Measurements from ENCODE around the gene THSD8. TPM values are rescaled to one million over a fixed set of nuclear protein-coding genes. Genes with fewer than 3 reads are reported as not detected.
"Not testable (repeated sequence)": the region's sequence is repeated elsewhere in the genome, so short reads cannot be mapped to it uniquely, and the experiment has no call there.

Gene THSD8
- total and polyA plus RNA-seq, 2 donors (not counting 1 experiment from before 2014, with no cell fraction given): not detected

DNA sequence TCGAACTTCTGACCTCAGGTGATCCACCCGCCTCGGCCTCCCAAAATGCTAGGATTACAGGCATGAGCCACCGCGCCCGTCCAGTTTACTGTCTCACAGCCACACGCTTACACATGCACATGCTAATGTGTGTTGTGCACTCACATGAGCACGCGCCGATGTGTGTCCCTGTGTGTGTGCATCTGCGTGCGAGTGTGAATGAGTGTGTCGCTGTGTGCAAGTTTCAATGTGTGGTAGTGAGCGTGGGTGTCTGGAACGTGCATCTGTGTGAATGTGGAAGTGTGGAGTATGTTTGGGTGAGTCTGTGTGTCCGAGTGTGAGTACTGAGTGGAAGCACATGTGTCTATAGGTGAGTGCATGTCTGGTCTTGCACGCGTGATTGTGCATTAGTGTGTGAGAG, 40.6 kb downstream of the THSD8 start:
- Histone ChIP-seq H3K4me3 (replicated peaks in 1 of 4; ENCODE audit: control extremely low read depth in 1 of 4, insufficient read depth in 1 of 4, low read depth in 3 of 4, low read length in 4 of 4) (no peak overlapping the region), H3K4me2 (ENCODE audit: extremely low read depth, insufficient read depth, low read length) (no peak overlapping the region), H3K9ac (ENCODE audit: insufficient read depth, low read length) (no peak overlapping the region)

GRCh38 chr19:12843328-12843727, 41.5 kb downstream of the THSD8 start:
- Histone ChIP-seq H3K4me2 (ENCODE audit: extremely low read depth, insufficient read depth, low read length) (no peak overlapping the region), H3K9ac (ENCODE audit: insufficient read depth, low read length) (no peak overlapping the region), H2AFZ (ENCODE audit: low read length) (no peak overlapping the region), H4K20me1 (ENCODE audit: control insufficient read depth, extremely low read depth, insufficient read depth, low read length) (no peaks in the 10 kb centered on the region), H3K27me3 (ENCODE audit: control insufficient read depth, insufficient read depth, low read length) (peaks cover 28% of the 10 kb centered on the region), H3K27ac (ENCODE audit: insufficient read depth, low read length) (no peak overlapping the region), H3K36me3 (ENCODE audit: control insufficient read depth, insufficient read depth, low read length) (no peaks in the 10 kb centered on the region), H3K79me2 (ENCODE audit: control insufficient read depth, insufficient read depth, low read length) (no peaks in the 10 kb centered on the region), H3K4me3 (replicated peaks in 1 of 4; ENCODE audit: control extremely low read depth in 1 of 4, insufficient read depth in 1 of 4, low read depth in 3 of 4, low read length in 4 of 4) (no peak overlapping the region), H3K9me3 (ENCODE audit: control insufficient read depth, insufficient read depth, low read depth, low read length) (no peaks in the 10 kb centered on the region), H3K4me1 (ENCODE audit: control insufficient read depth, extremely low read depth, insufficient read depth, low read length) (peaks cover 6% of the 10 kb centered on the region)
- TF ChIP-seq CTCF (conservative IDR thresholded peaks at IDR 0.05 in 1 of 2, IDR thresholded peaks at IDR 0.05 in 1 of 2; ENCODE audit: low read depth in 1 of 2, low read length in 2 of 2) (no peak), EZH2 (IDR thresholded peaks at IDR 0.05; ENCODE audit: low read length, missing control alignments) (no peak)
- DNase-seq (ENCODE audit: low read depth in 2 of 2): no peak

More for the DNA sequence above, 40.6 kb downstream of the THSD8 start:
- H3K4me1 ChIP-seq (ENCODE audit: control insufficient read depth, extremely low read depth, insufficient read depth, low read length): peaks cover 6% of the 10 kb centered on the region
- no peaks in the 10 kb centered on the region for H3K9me3 ChIP-seq (ENCODE audit: control insufficient read depth, insufficient read depth, low read depth, low read length)
- H3K79me2 ChIP-seq (ENCODE audit: control insufficient read depth, insufficient read depth, low read length): no peaks in the 10 kb centered on the region
- no peak overlapping the region for H2AFZ ChIP-seq (ENCODE audit: low read length)
- TF ChIP-seq CTCF (conservative IDR thresholded peaks at IDR 0.05 in 1 of 2, IDR thresholded peaks at IDR 0.05 in 1 of 2; ENCODE audit: low read depth in 1 of 2, low read length in 2 of 2) (no peak), EZH2 (IDR thresholded peaks at IDR 0.05; ENCODE audit: low read length, missing control alignments) (no peak)
- H3K36me3 ChIP-seq (ENCODE audit: control insufficient read depth, insufficient read depth, low read length): no peaks in the 10 kb centered on the region
- no peak overlapping the region for H3K27ac ChIP-seq (ENCODE audit: insufficient read depth, low read length)
- no peak for DNase-seq (ENCODE audit: low read depth in 2 of 2)
- peaks cover 35% of the 10 kb centered on the region for H3K27me3 ChIP-seq (ENCODE audit: control insufficient read depth, insufficient read depth, low read length)
- H4K20me1 ChIP-seq (ENCODE audit: control insufficient read depth, extremely low read depth, insufficient read depth, low read length): no peaks in the 10 kb centered on the region

- no peak overlapping the region for H3K9ac ChIP-seq (ENCODE audit: insufficient read depth, low read length)
- no peaks in the 10 kb centered on the region for H3K9me3 ChIP-seq (ENCODE audit: control insufficient read depth, insufficient read depth, low read depth, low read length)
- DNase-seq (ENCODE audit: low read depth in 2 of 2): no peak
- no peaks in the 10 kb centered on the region for H3K36me3 ChIP-seq (ENCODE audit: control insufficient read depth, insufficient read depth, low read length)
- no peaks in the 10 kb centered on the region for H3K79me2 ChIP-seq (ENCODE audit: control insufficient read depth, insufficient read depth, low read length)
- peaks cover 20% of the 10 kb centered on the region for H3K27me3 ChIP-seq (ENCODE audit: control insufficient read depth, insufficient read depth, low read length)
- no peak for TF ChIP-seq EZH2 (IDR thresholded peaks at IDR 0.05; ENCODE audit: low read length, missing control alignments)
- TF ChIP-seq CTCF (conservative IDR thresholded peaks at IDR 0.05 in 1 of 2, IDR thresholded peaks at IDR 0.05 in 1 of 2; ENCODE audit: low read depth in 1 of 2, low read length in 2 of 2): no peak
- H3K4me2 ChIP-seq (ENCODE audit: extremely low read depth, insufficient read depth, low read length): no peak overlapping the region
- H4K20me1 ChIP-seq (ENCODE audit: control insufficient read depth, extremely low read depth, insufficient read depth, low read length): no peaks in the 10 kb centered on the region
- no peak overlapping the region for H3K27ac ChIP-seq (ENCODE audit: insufficient read depth, low read length)
- no peak overlapping the region for H2AFZ ChIP-seq (ENCODE audit: low read length)
- peaks cover 6% of the 10 kb centered on the region for H3K4me1 ChIP-seq (ENCODE audit: control insufficient read depth, extremely low read depth, insufficient read depth, low read length)
- no peak overlapping the region for H3K4me3 ChIP-seq (replicated peaks in 1 of 4; ENCODE audit: control extremely low read depth in 1 of 4, insufficient read depth in 1 of 4, low read depth in 3 of 4, low read length in 4 of 4)
These were observed 42.3 kb downstream of the THSD8 start for GRCh38 chr19:12843999-12844732.

DNA sequence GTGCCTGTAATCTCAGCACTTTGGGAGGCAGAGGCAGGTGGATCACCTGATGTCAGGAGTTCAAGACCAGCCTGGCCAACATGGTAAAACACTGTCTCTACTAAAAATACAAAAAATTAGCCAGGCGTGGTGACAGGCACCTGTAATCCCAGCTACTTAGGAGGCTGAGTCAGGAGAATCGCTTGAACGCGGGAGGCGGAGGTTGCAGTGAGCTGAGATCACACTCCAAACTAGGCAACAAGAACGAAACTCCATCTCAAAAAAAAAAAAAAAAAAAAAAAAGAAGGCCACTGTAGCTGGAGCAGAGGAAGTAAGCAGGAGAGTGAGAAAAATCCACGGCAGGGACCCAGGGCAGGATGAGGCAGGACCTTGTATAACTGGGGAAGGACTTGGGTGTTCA, 44.7 kb downstream of the THSD8 start:
- not testable (repeated sequence) for H3K79me2 ChIP-seq (ENCODE audit: control insufficient read depth, insufficient read depth, low read length); H3K4me3 ChIP-seq (replicated peaks in 1 of 4; ENCODE audit: control extremely low read depth in 1 of 4, insufficient read depth in 1 of 4, low read depth in 3 of 4, low read length in 4 of 4); H3K9me3 ChIP-seq (ENCODE audit: control insufficient read depth, insufficient read depth, low read depth, low read length); H4K20me1 ChIP-seq (ENCODE audit: control insufficient read depth, extremely low read depth, insufficient read depth, low read length); H3K27me3 ChIP-seq (ENCODE audit: control insufficient read depth, insufficient read depth, low read length); H3K36me3 ChIP-seq (ENCODE audit: control insufficient read depth, insufficient read depth, low read length); H3K27ac ChIP-seq (ENCODE audit: insufficient read depth, low read length); H3K4me2 ChIP-seq (ENCODE audit: extremely low read depth, insufficient read depth, low read length); DNase-seq (ENCODE audit: low read depth in 2 of 2); H2AFZ ChIP-seq (ENCODE audit: low read length); H3K4me1 ChIP-seq (ENCODE audit: control insufficient read depth, extremely low read depth, insufficient read depth, low read length); H3K9ac ChIP-seq (ENCODE audit: insufficient read depth, low read length)

All from fibroblast of lung (primary cell).